Adrenal gland (tissue), 12 donors: Measurements from ENCODE around the gene DPP9. TPM values are rescaled to one million over a fixed set of nuclear protein-coding genes. Genes with fewer than 3 reads are reported as not detected.

ENCODE experiments used
- DNase-seq, 7 donors: peaks; one replicate each; pipeline ENCODE4 v3.0.0-alpha.2; 2019 to 2020
- H3K27ac ChIP-seq, 5 donors: fragments of 200-600 bp; sonication (generic) in 4 of 5; 1 replicate in 3 of 5; 2 replicates in 2 of 5; pipeline versions ENCODE4 v1.5.1 to v1.8.0; 2016 to 2020; ENCODE audit warnings: mild to moderate bottlenecking in 1 of 5
- H3K27me3 ChIP-seq: fragments of 200-600 bp; 2 replicates; pipeline ENCODE4 v1.8.0; 2021
- H3K36me3 ChIP-seq, 2 donors: fragments of 200-600 bp; replicated peaks in 1 of 2; 1 replicate in 1 of 2; 2 replicates in 1 of 2; pipeline versions ENCODE4 v1.5.1 to v1.8.0; 2018 to 2022
- H3K4me1 ChIP-seq, 2 donors: fragments of 200-600 bp; replicated peaks in 1 of 2; 1 replicate in 1 of 2; 2 replicates in 1 of 2; pipeline versions ENCODE4 v1.5.1 to v1.8.0; 2018 to 2021
- H3K4me3 ChIP-seq, 4 donors: fragments of 200-600 bp; sonication (generic) in 3 of 4; one replicate each; pipeline ENCODE4 v1.5.1; 2016 to 2018
- H3K9me3 ChIP-seq, 3 donors: fragments of 200-600 bp; sonication (generic) in 1 of 3; replicated peaks in 1 of 3; 1 replicate in 2 of 3; 2 replicates in 1 of 3; pipeline versions ENCODE4 v1.5.1 to v1.8.0; 2016 to 2021
- CTCF ChIP-seq, 6 experiments: fragments of 450-650 bp in 4 of 6; fragments of 200-600 bp in 2 of 6; sonication (generic) in 1 of 6; IDR thresholded peaks; 1 replicate in 5 of 6; 2 replicates in 1 of 6; pipeline versions ENCODE4 v1.5.1 to v1.8.0; 2016 to 2021; ENCODE audit warnings: antibody characterized with exemption in 6 of 6, mild to moderate bottlenecking in 2 of 6, moderate library complexity in 1 of 6
- POLR2A ChIP-seq, 2 donors: fragments of 450-650 bp; IDR thresholded peaks; one replicate each; pipeline ENCODE4 v1.6.1; 2017; ENCODE audit warnings: antibody characterized with exemption in 2 of 2, mild to moderate bottlenecking in 2 of 2, moderate library complexity in 1 of 2
- WGBS, 4 donors: extraction: QIAGEN DNeasy Blood & Tissue Kit in 2 of 4; methylation state at CpG; one replicate each; pipeline versions ENCODE4 v1.1.5 to v1.1.7; 2013 to 2017; 5-methylcytosine and 5-hydroxymethylcytosine counted together
- intact Hi-C, 2 donors: fragments of 100-400 bp; cut with DNase I; formaldehyde crosslinking; loops; one replicate each; pipeline versions ENCODE4 v1.14.1 to v1.15.0; 2022 to 2023
- polyA plus RNA-seq, 3 donors: library from polyadenylated mRNA; stranded (reverse); fragments of 200-250 nt in 2 of 3; fragments of 350-450 nt in 1 of 3; fragmentation: Illumina TruSeq in 1 of 3; extraction: RNeasy Lipid Tissue Mini Kit (QIAGEN cat#74804) in 1 of 3; gene quantifications; one replicate each; pipeline ENCODE4 v1.2.3, GENCODE V29; 2013 to 2014
- total RNA-seq, 9 donors: library from RNA; depleted of rRNA in 4 of 9; stranded (reverse); fragments of >200 nt in 4 of 9; fragments of 120-200 nt in 1 of 9; fragmentation: NEBNext Ultra II Directional in 1 of 9; extraction: Animal tissue kit (Norgen Biotek cat#: 25700) in 1 of 9; gene quantifications; one replicate each; pipeline versions ENCODE4 v1.1.0 to v1.2.4, GENCODE V29; 2013 to 2023
- donor health status: healthy with polysubstance abuse.
- donor health status: Bipolar disorder and iron deficiency.
- donor health status: DM: yes; HTN: yes; CAD: no.
- donor health status: DM: no; HTN: no; CAD: no.
- donor health status: DM: no; HTN: no; CAD: no.
- donor health status: DM: yes; HTN: yes; CAD: no.

The DPP9 gene
- total and polyA plus RNA-seq, 12 donors: 9.5 to 117 (median 46.9) TPM

GRCh38 chr19:4691373-4691772, 32.3 kb downstream of the DPP9 start:
- TF ChIP-seq CTCF (IDR thresholded peaks at IDR 0.05) (no peak), POLR2A (IDR thresholded peaks at IDR 0.05) (no peak)
- intact Hi-C loops: no loop called here
- Histone ChIP-seq H3K4me1 (no peaks in the 10 kb centered on the region), H3K27me3 (no peaks in the 10 kb centered on the region), H3K4me3 (no peak overlapping the region), H3K27ac (peak overlapping the region in 2 of 5 donors; percentile 30 to 52), H3K36me3 (peaks cover 0 to 90% of the 10 kb centered on the region in 2 donors), H3K9me3 (no peaks in the 10 kb centered on the region)
- peak in 6 of 7 donors; percentile 47 to 77 (median 62) for DNase-seq
- 77 to 89% (median 83%) methylated on average over 9 of the region's 9 CpGs for WGBS, 4 donors

GRCh38 chr19:4690361-4690760, 33.3 kb downstream of the DPP9 start:
- DNase-seq: no peak
- Histone ChIP-seq H3K4me3 (no peak overlapping the region), H3K27ac (peak overlapping the region in 2 of 5 donors; percentile 30 to 34), H3K9me3 (no peaks in the 10 kb centered on the region), H3K27me3 (no peaks in the 10 kb centered on the region), H3K4me1 (no peaks in the 10 kb centered on the region), H3K36me3 (peaks cover 0 to 89% of the 10 kb centered on the region in 2 donors)
- intact Hi-C loops: no loop called here
- 76 to 81% (median 79%) methylated on average over 10 to 13 of the region's 13 CpGs for WGBS, 4 donors
- TF ChIP-seq CTCF (IDR thresholded peaks at IDR 0.05) (no peak), POLR2A (IDR thresholded peaks at IDR 0.05) (no peak)

- WGBS, 4 donors: 95 to 98% (median 96%) methylated on average over 11 to 19 of the region's 19 CpGs
- no peaks in the 10 kb centered on the region for H3K27me3 ChIP-seq
These were observed 34.2 kb downstream of the DPP9 start for GRCh38 chr19:4689403-4689802.

GRCh38 chr19:4688587-4688986, 35.1 kb downstream of the DPP9 start:
- Histone ChIP-seq H3K4me3 (no peak overlapping the region), H3K4me1 (no peaks in the 10 kb centered on the region), H3K27ac (no peak overlapping the region), H3K9me3 (no peaks in the 10 kb centered on the region), H3K27me3 (no peaks in the 10 kb centered on the region), H3K36me3 (peaks cover 0 to 89% of the 10 kb centered on the region in 2 donors)
- intact Hi-C loops: no loop called here
- DNase-seq: no peak
- 87 to 96% (median 96%) methylated on average over 10 to 26 of the region's 26 CpGs for WGBS, 4 donors
- TF ChIP-seq POLR2A (IDR thresholded peaks at IDR 0.05) (no peak), CTCF (IDR thresholded peaks at IDR 0.05) (no peak)

More at GRCh38 chr19:4689403-4689802, 34.2 kb downstream of the DPP9 start:
- H3K36me3 ChIP-seq: peaks cover 0 to 89% of the 10 kb centered on the region in 2 donors
- H3K4me3 ChIP-seq: no peak overlapping the region
- no peak for DNase-seq
- intact Hi-C loops: no loop called here
- H3K27ac ChIP-seq: no peak overlapping the region
- TF ChIP-seq POLR2A (IDR thresholded peaks at IDR 0.05) (no peak), CTCF (IDR thresholded peaks at IDR 0.05) (no peak)
- no peaks in the 10 kb centered on the region for H3K9me3 ChIP-seq
- no peaks in the 10 kb centered on the region for H3K4me1 ChIP-seq
